Kidney capillary endothelial cell (primary cell): Measurements from ENCODE around the gene TM9SF1.
"Not testable (repeated sequence)": the region's sequence is repeated elsewhere in the genome, so short reads cannot be mapped to it uniquely, and the experiment has no call there.

Experiments
- DNase-seq: peaks from one replicate; pipeline ENCODE4 v3.0.0-alpha.2; 2018; ENCODE audit warnings: low spot score

Gene TM9SF1

GRCh38 chr14:24222987-24223386, 27.7 kb upstream of the TM9SF1 start:
- DNase-seq = not testable (repeated sequence)

GRCh38 chr14:24219521-24219920, 24.3 kb upstream of the TM9SF1 start:
- DNase-seq = no peak

GRCh38 chr14:24219080-24219479, 23.8 kb upstream of the TM9SF1 start:
- no peak for DNase-seq

- not testable (repeated sequence) for DNase-seq
These were observed 21.6 kb upstream of the TM9SF1 start for GRCh38 chr14:24216876-24217275.

DNA sequence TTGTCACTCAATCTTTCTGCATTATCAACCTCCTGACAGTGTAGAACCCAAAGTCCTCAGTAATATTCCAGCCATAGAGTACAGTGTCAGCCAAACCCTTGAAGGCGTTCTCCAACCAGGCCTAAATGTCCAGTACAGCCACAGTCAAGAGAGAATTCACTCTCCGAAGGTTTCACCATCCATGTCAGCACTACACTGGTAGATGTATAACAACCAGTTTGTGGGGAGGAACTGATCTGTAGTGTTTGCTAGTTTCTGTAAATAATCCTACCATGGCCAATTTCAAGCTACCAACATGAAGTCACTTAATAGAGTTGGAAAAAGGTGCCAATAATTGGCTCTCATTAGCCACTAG, 21.1 kb upstream of the TM9SF1 start:
- DNase-seq = no peak

- DNase-seq = peak; percentile 84
These were observed 20.5 kb upstream of the TM9SF1 start, which contains the start of gene MDP1 for GRCh38 chr14:24215495-24216344. Gene MDP1 (minus strand): TSS chr14:24216066. CDS start chr14:24215955, 111 bp downstream.

GRCh38 chr14:24213866-24214662, 18.8 kb upstream of the TM9SF1 start:
- no peak for DNase-seq

GRCh38 chr14:24212924-24213865, 18.0 kb upstream of the TM9SF1 start, which contains the start of gene CHMP4A:
Gene CHMP4A (minus strand): TSS chr14:24213488. CDS start chr14:24213439, 49 bp downstream.
- peak; percentile 95 for DNase-seq

- no peak for DNase-seq
These were observed 16.1 kb upstream of the TM9SF1 start for GRCh38 chr14:24211311-24211710.

- no peak for DNase-seq
These were observed 12.4 kb upstream of the TM9SF1 start for GRCh38 chr14:24207625-24208024.

GRCh38 chr14:24207104-24207551, 11.9 kb upstream of the TM9SF1 start:
- DNase-seq = no peak

DNA sequence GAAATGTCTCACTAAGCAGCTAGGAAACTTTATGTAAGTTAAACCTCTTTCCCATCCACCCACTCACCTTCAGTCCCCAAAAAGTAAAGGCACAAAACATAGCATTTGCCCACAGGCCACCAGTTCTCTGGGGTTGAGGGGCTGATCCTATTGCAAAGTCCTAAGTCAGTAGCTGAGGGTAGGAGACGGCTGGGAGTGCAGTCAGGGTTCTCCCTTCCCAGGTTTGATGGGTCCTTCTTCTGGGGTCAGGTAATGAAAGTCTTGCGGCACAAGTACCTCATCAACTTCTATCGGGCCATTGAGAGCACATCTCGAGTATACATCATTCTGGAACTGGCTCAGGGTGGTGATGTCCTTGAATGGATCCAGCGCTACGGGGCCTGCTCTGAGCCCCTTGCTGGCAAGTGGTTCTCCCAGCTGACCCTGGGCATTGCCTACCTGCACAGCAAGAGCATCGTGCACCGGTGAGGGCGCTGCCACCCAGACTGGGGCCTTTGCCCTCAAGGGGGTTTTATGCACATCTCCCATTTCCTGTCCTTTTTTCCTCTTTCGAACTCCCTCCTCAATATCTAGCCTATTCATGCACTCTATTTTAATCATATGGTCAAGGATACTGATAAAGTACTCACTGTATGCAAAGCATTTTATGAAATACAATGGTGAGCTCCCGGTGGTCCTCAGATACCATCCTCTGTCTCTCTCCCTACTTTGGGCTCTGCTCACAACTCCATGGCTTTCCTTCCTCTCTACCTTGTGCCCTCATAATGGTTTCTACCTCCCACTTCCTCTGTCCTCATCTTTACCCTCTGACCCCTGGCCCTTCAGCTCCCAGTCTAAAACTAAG, 11.2 kb upstream of the TM9SF1 start:
- no peak for DNase-seq

- DNase-seq = no peak
These were observed 9.2 kb upstream of the TM9SF1 start for GRCh38 chr14:24204163-24205146.

DNA sequence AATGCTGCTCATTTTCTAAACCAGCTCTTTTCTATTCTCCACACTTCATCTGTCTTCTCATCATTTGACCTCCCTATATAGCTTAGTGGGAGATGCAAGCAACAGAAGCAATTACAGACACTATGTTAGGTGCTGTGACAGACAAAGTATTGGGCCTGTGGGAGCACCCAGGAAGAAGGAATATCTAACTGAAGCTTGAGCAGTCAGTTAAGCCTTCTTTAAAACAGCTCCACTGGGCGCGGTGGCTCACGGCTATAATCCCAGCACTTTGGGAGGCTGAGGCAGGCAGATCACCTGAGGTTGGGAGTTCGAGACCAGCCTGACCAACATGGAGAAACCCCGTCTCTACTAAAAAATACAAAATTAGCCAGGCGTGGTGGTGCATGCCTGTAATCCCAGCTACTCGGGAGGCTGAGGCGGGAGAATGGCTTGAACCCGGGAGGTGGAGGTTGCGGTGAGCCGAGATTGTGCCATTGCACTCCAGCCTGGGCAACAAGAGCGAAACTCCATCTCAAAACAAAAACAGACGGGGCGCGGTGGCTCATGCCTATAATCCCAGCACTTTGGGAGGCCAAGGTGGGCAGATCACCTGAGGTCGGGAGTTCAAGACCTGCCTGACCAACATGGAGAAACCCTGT, 8.1 kb upstream of the TM9SF1 start:
- not testable (repeated sequence) for DNase-seq

DNA sequence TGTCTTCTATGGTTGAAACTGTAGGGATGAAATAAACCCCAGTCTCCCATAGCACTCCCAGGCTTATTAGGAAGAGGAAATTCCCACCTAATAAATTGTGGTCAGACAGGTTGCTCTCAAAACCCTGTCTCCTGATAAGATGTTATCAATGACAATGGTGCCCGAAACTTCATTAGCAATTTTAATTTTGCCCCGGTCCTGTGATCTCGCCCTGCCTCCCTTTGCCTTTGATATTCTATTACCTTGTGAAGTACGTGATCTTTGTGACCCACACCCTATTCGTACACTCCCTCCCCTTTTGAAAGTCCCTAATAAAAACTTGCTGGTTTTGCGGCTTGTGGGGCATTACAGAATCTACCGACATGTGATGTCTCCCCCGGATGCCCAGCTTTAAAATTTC, 7.3 kb upstream of the TM9SF1 start:
- not testable (repeated sequence) for DNase-seq

GRCh38 chr14:24198814-24199524, 3.7 kb upstream of the TM9SF1 start:
- DNase-seq = no peak

DNA sequence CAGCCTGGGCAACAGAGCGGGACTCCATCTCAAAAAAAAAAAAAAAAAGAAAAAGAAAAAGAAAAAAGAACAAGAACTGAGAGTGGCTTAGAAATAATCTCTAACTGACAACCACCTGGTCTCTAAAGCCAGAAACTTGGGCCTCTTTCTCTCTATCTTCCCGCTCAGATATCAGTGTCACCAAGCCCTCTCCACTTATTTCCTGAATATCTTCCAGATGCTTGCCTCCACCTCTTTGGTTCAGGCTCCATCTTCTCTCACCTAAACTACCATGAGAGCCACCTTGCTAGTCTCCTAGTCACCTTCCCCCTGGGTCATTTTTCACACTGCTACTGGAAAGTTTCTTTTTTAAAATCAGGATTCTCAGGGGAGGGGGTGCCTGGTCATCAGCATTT, 1.8 kb upstream of the TM9SF1 start:
- no peak for DNase-seq
